ENCODE measurements around the gene CADPS2.

Gene CADPS2

GRCh38 chr7:122454776-122455507 is 431.3 kb downstream of the CADPS2 start:
- no peak overlapping the region for H4K8ac ChIP-seq (ENCODE audit: low read length)
- H3K4ac ChIP-seq (ENCODE audit: low read depth in 1 of 2, low read length in 2 of 2), result no peak overlapping the region
- H2BK12ac ChIP-seq (ENCODE audit: low read length in 2 of 2), result no peak overlapping the region
- no peak overlapping the region for H3K9ac ChIP-seq (ENCODE audit: low read length)
- H3K36me3 ChIP-seq (ENCODE audit: control insufficient read depth in 1 of 2, insufficient read depth in 2 of 2, low read depth in 1 of 2, low read length in 2 of 2), result no peaks in the 10 kb centered on the region
- H3K23ac ChIP-seq (ENCODE audit: low read length in 2 of 2), result no peak overlapping the region
- H3K27me3 ChIP-seq (ENCODE audit: control insufficient read depth in 1 of 2, insufficient read depth in 1 of 2, low read length in 2 of 2), result no peaks in the 10 kb centered on the region
- no peak overlapping the region for H2BK120ac ChIP-seq (ENCODE audit: low read depth, low read length)
- no peak overlapping the region for H3K4me3 ChIP-seq (ENCODE audit: insufficient read depth in 1 of 2, low read depth in 1 of 2, low read length in 2 of 2)
- H3K27ac ChIP-seq (ENCODE audit: low read length, poor library complexity, severe bottlenecking), result no peak overlapping the region
- H3K18ac ChIP-seq (ENCODE audit: low read depth in 1 of 2, low read length in 2 of 2), result no peak overlapping the region
- no peak for DNase-seq
- H3K4me2 ChIP-seq (ENCODE audit: low read length, poor library complexity, severe bottlenecking), result no peak overlapping the region
- no peak overlapping the region for H3K14ac ChIP-seq (ENCODE audit: low read length in 2 of 2)
- H3K79me1 ChIP-seq (replicated peaks; ENCODE audit: low read length, poor library complexity, severe bottlenecking), result no peaks in the 10 kb centered on the region
- no peaks in the 10 kb centered on the region for H3K4me1 ChIP-seq (ENCODE audit: control insufficient read depth, insufficient read depth, low read depth, low read length)
- H4K91ac ChIP-seq (ENCODE audit: low read length), result no peak overlapping the region
- WGBS, result 90% methylated on average over 4 of the region's 4 CpGs
- H2AK5ac ChIP-seq (ENCODE audit: low read length, severe bottlenecking), result no peak overlapping the region
- H2AFZ ChIP-seq (ENCODE audit: low read depth, low read length), result no peak overlapping the region
- H2BK15ac ChIP-seq (ENCODE audit: low read depth, poor library complexity, severe bottlenecking), result no peak overlapping the region
- H3K9me3 ChIP-seq (ENCODE audit: control insufficient read depth, low read length), result no peaks in the 10 kb centered on the region
- H2BK5ac ChIP-seq (ENCODE audit: low read depth, low read length, poor library complexity, severe bottlenecking), result no peak overlapping the region

GRCh38 chr7:122453432-122453831 is 432.8 kb downstream of the CADPS2 start:
- no peak overlapping the region for H2AFZ ChIP-seq (ENCODE audit: low read depth, low read length)
- no peak overlapping the region for H3K27ac ChIP-seq (ENCODE audit: low read length, poor library complexity, severe bottlenecking)
- H3K79me1 ChIP-seq (replicated peaks; ENCODE audit: low read length, poor library complexity, severe bottlenecking), result no peaks in the 10 kb centered on the region
- no peak overlapping the region for H2AK5ac ChIP-seq (ENCODE audit: low read length, severe bottlenecking)
- no peaks in the 10 kb centered on the region for H3K9me3 ChIP-seq (ENCODE audit: control insufficient read depth, low read length)
- no peak overlapping the region for H2BK15ac ChIP-seq (ENCODE audit: low read depth, poor library complexity, severe bottlenecking)
- no peak overlapping the region for H3K18ac ChIP-seq (ENCODE audit: low read depth in 1 of 2, low read length in 2 of 2)
- H2BK12ac ChIP-seq (ENCODE audit: low read length in 2 of 2), result no peak overlapping the region
- no peak overlapping the region for H3K9ac ChIP-seq (ENCODE audit: low read length)
- H3K4me1 ChIP-seq (ENCODE audit: control insufficient read depth, insufficient read depth, low read depth, low read length), result no peaks in the 10 kb centered on the region
- H4K8ac ChIP-seq (ENCODE audit: low read length), result no peak overlapping the region
- H2BK5ac ChIP-seq (ENCODE audit: low read depth, low read length, poor library complexity, severe bottlenecking), result no peak overlapping the region
- no peaks in the 10 kb centered on the region for H3K36me3 ChIP-seq (ENCODE audit: control insufficient read depth in 1 of 2, insufficient read depth in 2 of 2, low read depth in 1 of 2, low read length in 2 of 2)
- H3K4ac ChIP-seq (ENCODE audit: low read depth in 1 of 2, low read length in 2 of 2), result no peak overlapping the region
- H3K23ac ChIP-seq (ENCODE audit: low read length in 2 of 2), result no peak overlapping the region
- no peaks in the 10 kb centered on the region for H3K27me3 ChIP-seq (ENCODE audit: control insufficient read depth in 1 of 2, insufficient read depth in 1 of 2, low read length in 2 of 2)
- no peak overlapping the region for H4K91ac ChIP-seq (ENCODE audit: low read length)
- H2BK120ac ChIP-seq (ENCODE audit: low read depth, low read length), result no peak overlapping the region
- no peak overlapping the region for H3K4me2 ChIP-seq (ENCODE audit: low read length, poor library complexity, severe bottlenecking)
- no peak overlapping the region for H3K4me3 ChIP-seq (ENCODE audit: insufficient read depth in 1 of 2, low read depth in 1 of 2, low read length in 2 of 2)
- no peak for DNase-seq
- H3K14ac ChIP-seq (ENCODE audit: low read length in 2 of 2), result no peak overlapping the region

- no peak overlapping the region for H2AFZ ChIP-seq (ENCODE audit: low read depth, low read length)
- no peak overlapping the region for H4K91ac ChIP-seq (ENCODE audit: low read length)
- H3K4me3 ChIP-seq (ENCODE audit: insufficient read depth in 1 of 2, low read depth in 1 of 2, low read length in 2 of 2), result no peak overlapping the region
- 89% methylated on average over 3 of the region's 5 CpGs for WGBS
- no peaks in the 10 kb centered on the region for H3K79me1 ChIP-seq (replicated peaks; ENCODE audit: low read length, poor library complexity, severe bottlenecking)
- no peak overlapping the region for H3K23ac ChIP-seq (ENCODE audit: low read length in 2 of 2)
- H3K9ac ChIP-seq (ENCODE audit: low read length), result no peak overlapping the region
- no peak overlapping the region for H2BK15ac ChIP-seq (ENCODE audit: low read depth, poor library complexity, severe bottlenecking)
- H3K9me3 ChIP-seq (ENCODE audit: control insufficient read depth, low read length), result no peaks in the 10 kb centered on the region
- no peak overlapping the region for H2AK5ac ChIP-seq (ENCODE audit: low read length, severe bottlenecking)
- H2BK5ac ChIP-seq (ENCODE audit: low read depth, low read length, poor library complexity, severe bottlenecking), result no peak overlapping the region
- no peak overlapping the region for H2BK12ac ChIP-seq (ENCODE audit: low read length in 2 of 2)
- no peak overlapping the region for H3K4ac ChIP-seq (ENCODE audit: low read depth in 1 of 2, low read length in 2 of 2)
- H3K27ac ChIP-seq (ENCODE audit: low read length, poor library complexity, severe bottlenecking), result no peak overlapping the region
- H4K8ac ChIP-seq (ENCODE audit: low read length), result no peak overlapping the region
- H2BK120ac ChIP-seq (ENCODE audit: low read depth, low read length), result no peak overlapping the region
- no peak overlapping the region for H3K14ac ChIP-seq (ENCODE audit: low read length in 2 of 2)
- no peak for DNase-seq
- H3K4me1 ChIP-seq (ENCODE audit: control insufficient read depth, insufficient read depth, low read depth, low read length), result no peaks in the 10 kb centered on the region
- H3K18ac ChIP-seq (ENCODE audit: low read depth in 1 of 2, low read length in 2 of 2), result no peak overlapping the region
- H3K27me3 ChIP-seq (ENCODE audit: control insufficient read depth in 1 of 2, insufficient read depth in 1 of 2, low read length in 2 of 2), result no peaks in the 10 kb centered on the region
- H3K36me3 ChIP-seq (ENCODE audit: control insufficient read depth in 1 of 2, insufficient read depth in 2 of 2, low read depth in 1 of 2, low read length in 2 of 2), result no peaks in the 10 kb centered on the region
- H3K4me2 ChIP-seq (ENCODE audit: low read length, poor library complexity, severe bottlenecking), result no peak overlapping the region
Observed at GRCh38 chr7:122448893-122449589, 437.2 kb downstream of the CADPS2 start.

DNA sequence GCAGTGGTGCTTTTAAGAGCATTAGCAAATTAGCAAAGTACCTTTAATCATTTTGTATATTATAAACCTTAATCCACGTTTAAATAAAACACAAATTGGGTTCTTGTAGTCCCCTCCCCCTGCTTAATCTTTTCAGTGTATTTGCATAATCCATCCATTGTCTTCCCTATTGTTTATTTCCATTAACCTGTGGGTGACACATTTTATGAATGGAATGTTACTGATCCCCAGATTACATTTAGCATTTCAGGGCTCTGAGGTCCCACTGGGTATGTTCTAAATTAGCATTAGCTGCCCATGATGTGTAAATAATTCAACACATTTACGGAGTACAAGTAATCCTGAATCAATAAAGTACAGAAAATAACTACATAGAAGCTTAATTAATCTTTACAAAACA is 443.3 kb downstream of the CADPS2 start:
- H2BK5ac ChIP-seq (ENCODE audit: low read depth, low read length, poor library complexity, severe bottlenecking), result no peak overlapping the region

More for the DNA sequence above, 443.3 kb downstream of the CADPS2 start:
- Histone ChIP-seq H4K8ac (ENCODE audit: low read length) (no peak overlapping the region), H3K27me3 (ENCODE audit: control insufficient read depth in 1 of 2, insufficient read depth in 1 of 2, low read length in 2 of 2) (no peaks in the 10 kb centered on the region), H3K27ac (ENCODE audit: low read length, poor library complexity, severe bottlenecking) (no peak overlapping the region), H3K4me2 (ENCODE audit: low read length, poor library complexity, severe bottlenecking) (no peak overlapping the region), H3K4me1 (ENCODE audit: control insufficient read depth, insufficient read depth, low read depth, low read length) (no peaks in the 10 kb centered on the region), H3K9me3 (ENCODE audit: control insufficient read depth, low read length) (no peaks in the 10 kb centered on the region), H3K4ac (ENCODE audit: low read depth in 1 of 2, low read length in 2 of 2) (no peak overlapping the region), H3K36me3 (ENCODE audit: control insufficient read depth in 1 of 2, insufficient read depth in 2 of 2, low read depth in 1 of 2, low read length in 2 of 2) (no peaks in the 10 kb centered on the region), H3K18ac (ENCODE audit: low read depth in 1 of 2, low read length in 2 of 2) (no peak overlapping the region), H3K23ac (ENCODE audit: low read length in 2 of 2) (no peak overlapping the region), H3K79me1 (replicated peaks; ENCODE audit: low read length, poor library complexity, severe bottlenecking) (no peaks in the 10 kb centered on the region), H2BK15ac (ENCODE audit: low read depth, poor library complexity, severe bottlenecking) (no peak overlapping the region), H2BK120ac (ENCODE audit: low read depth, low read length) (no peak overlapping the region), H2AK5ac (ENCODE audit: low read length, severe bottlenecking) (no peak overlapping the region), H3K4me3 (ENCODE audit: insufficient read depth in 1 of 2, low read depth in 1 of 2, low read length in 2 of 2) (no peak overlapping the region), H4K91ac (ENCODE audit: low read length) (no peak overlapping the region), H3K9ac (ENCODE audit: low read length) (no peak overlapping the region), H3K14ac (ENCODE audit: low read length in 2 of 2) (no peak overlapping the region), H2BK12ac (ENCODE audit: low read length in 2 of 2) (no peak overlapping the region), H2AFZ (ENCODE audit: low read depth, low read length) (no peak overlapping the region)
- no peak for DNase-seq
- WGBS, result 42% methylated on average over 2 of the region's 2 CpGs

All from mesenchymal stem cell (in vitro differentiated cells and primary cell).